HUES6 (cell line): ENCODE measurements around the gene ATP11A.

Experiments
- H3K27ac ChIP-seq: 2 replicates; pipeline ENCODE4 v1.7.0; 2013; ENCODE audit warnings: low read depth, mild to moderate bottlenecking, low read length, inconsistent platforms
- H3K27me3 ChIP-seq: 2 replicates; pipeline ENCODE4 v1.6.1; 2013; ENCODE audit warnings: low read length; ENCODE audit not compliant: control insufficient read depth, insufficient read depth
- H3K36me3 ChIP-seq: 2 replicates; pipeline ENCODE4 v1.6.1; 2013; ENCODE audit warnings: low read length; ENCODE audit not compliant: control insufficient read depth, insufficient read depth
- H3K4me1 ChIP-seq: 2 replicates; pipeline ENCODE4 v1.6.1; 2013; ENCODE audit warnings: low read length; ENCODE audit not compliant: control insufficient read depth, insufficient read depth
- H3K4me3 ChIP-seq: 2 replicates; pipeline ENCODE4 v1.5.1; 2013; ENCODE audit warnings: low read depth, low read length
- H3K9ac ChIP-seq: one replicate; pipeline ENCODE4 v1.6.1; 2013; ENCODE audit warnings: mild to moderate bottlenecking, low read length
- H3K9me3 ChIP-seq: 2 replicates; pipeline ENCODE4 v1.6.1; 2013; ENCODE audit warnings: low read depth, low read length; ENCODE audit not compliant: control insufficient read depth, insufficient read depth

Gene ATP11A

DNA sequence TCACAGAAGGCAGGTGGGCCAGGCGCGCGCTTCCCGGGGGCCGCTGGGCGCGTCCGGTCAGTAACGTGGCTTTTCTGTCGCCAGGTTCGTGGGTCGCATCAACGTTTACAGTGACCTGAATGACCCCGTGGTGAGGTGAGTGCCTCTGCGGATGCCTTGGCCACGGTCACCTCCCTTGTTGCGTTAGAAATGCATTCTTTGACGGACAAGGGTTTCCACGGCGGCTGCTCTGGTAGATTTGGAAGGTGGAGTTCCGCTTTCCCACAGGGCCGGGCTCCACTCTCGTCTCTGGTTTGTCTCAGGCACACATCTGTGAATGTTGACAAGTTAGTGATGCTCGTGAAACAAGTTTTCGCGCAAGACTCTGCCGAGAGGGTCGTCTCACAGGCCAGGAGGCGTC is 130.0 kb downstream of the ATP11A start:
- H3K36me3 ChIP-seq, result peaks cover 89% of the 10 kb centered on the region
- no peaks in the 10 kb centered on the region for H3K27me3 ChIP-seq
- H3K27ac ChIP-seq, result no peak overlapping the region
- H3K9me3 ChIP-seq, result peaks cover 21% of the 10 kb centered on the region
- no peaks in the 10 kb centered on the region for H3K4me1 ChIP-seq
- H3K9ac ChIP-seq, result no peak overlapping the region
- no peak overlapping the region for H3K4me3 ChIP-seq

DNA sequence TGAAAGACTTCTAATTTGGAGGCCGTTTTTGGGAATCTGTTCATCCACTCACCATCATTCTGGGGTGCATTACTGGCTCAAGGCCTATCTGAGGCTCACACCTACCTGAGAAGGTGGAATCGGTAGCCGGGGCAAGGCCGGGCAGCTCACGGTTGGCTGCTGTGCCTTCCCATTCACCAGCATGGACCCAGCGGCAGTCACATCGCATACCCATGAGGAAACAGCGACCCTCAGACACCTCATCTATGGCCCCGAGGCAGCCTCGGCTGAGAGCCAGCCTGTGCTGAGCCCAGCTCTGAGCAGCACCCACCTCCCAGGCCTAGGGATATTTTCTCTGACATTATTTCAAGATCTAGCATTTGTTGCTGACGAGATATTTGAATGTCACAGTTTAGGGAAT is 130.5 kb downstream of the ATP11A start:
- Histone ChIP-seq H3K9ac (no peak overlapping the region), H3K27ac (no peak overlapping the region), H3K36me3 (peaks cover 89% of the 10 kb centered on the region), H3K9me3 (peaks cover 21% of the 10 kb centered on the region), H3K4me1 (no peaks in the 10 kb centered on the region), H3K4me3 (no peak overlapping the region), H3K27me3 (no peaks in the 10 kb centered on the region)

DNA sequence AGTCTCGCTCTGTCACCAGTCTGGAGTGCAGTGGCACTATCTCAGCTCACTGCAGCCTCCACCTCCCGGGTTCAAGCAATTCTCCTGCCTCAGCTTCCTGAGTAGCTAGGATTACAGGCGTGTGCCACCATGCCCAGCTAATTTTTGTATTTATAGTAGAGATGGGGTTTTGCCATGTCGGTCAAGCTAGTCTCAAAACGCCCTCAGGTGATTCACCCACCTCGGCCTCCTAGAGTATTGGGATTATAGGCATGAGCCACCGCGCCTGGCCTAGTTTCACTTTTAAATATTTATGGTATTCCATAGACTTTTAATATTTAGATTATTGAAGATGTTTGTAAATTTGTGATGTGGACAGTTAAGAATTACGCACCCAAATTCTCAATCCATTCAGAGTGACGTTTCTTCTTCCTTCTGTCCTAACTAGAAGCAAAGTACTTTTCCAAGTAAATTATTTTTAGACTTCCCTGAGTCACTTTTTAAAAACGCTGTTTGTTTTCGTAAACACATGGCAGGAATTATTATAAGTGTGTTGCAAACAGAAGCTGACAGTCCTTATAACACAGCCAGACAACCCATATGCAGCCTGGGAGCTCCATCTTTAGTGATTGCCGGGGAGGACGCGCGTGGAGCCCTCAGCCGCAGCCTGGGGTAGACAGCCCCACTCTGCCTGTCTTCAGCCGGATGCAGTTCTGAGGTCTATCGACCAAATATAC is 131.7 kb downstream of the ATP11A start:
- H3K27me3 ChIP-seq, result no peaks in the 10 kb centered on the region
- H3K27ac ChIP-seq, result no peak overlapping the region
- H3K9ac ChIP-seq, result no peak overlapping the region
- H3K4me1 ChIP-seq, result no peaks in the 10 kb centered on the region
- no peak overlapping the region for H3K4me3 ChIP-seq
- H3K9me3 ChIP-seq, result peaks cover 19% of the 10 kb centered on the region
- peaks cover 88% of the 10 kb centered on the region for H3K36me3 ChIP-seq

DNA sequence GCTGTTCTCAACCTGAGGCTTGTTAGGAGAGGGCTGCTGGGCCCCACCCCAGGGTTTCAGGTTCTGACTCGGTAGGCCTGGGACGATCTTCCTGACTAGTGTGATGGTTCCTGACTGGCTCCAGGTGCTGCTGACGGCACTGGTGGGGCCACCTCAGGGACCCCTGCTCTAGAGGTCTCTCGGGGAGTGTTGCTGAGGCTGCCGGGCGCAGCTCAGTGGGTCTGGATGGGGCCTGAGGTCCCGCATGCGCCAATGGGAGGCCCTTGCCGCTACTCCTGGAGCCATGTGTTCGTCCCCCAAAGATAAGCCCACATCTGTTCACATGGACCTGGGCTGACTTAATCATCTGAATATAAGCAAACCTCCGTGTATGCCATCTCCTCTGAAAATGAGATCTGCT is 133.0 kb downstream of the ATP11A start:
- Histone ChIP-seq H3K9ac (no peak overlapping the region), H3K4me3 (no peak overlapping the region), H3K27ac (no peak overlapping the region), H3K4me1 (no peaks in the 10 kb centered on the region), H3K9me3 (peaks cover 9% of the 10 kb centered on the region), H3K27me3 (no peaks in the 10 kb centered on the region), H3K36me3 (peaks cover 88% of the 10 kb centered on the region)

DNA sequence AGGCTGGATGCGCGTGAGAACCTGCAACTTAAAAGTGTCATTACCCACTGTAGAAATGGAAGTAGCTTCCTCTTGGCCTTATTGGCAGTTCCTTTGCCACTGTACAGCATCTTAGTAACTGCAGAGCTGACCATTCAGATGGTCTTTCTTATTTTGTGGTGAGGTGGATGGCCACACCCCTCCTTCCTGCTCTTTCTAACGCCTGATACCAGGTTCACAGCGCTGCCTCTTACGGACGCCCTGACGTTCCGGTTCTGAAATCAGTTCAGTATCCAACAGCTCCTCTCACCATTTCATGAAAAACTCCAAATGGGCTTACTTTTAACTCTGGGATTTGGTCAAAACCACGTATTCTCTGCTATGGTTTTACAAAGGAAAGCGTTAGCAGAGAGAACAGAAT is 134.6 kb downstream of the ATP11A start:
- no peaks in the 10 kb centered on the region for H3K4me1 ChIP-seq
- H3K9ac ChIP-seq, result no peak overlapping the region
- H3K27me3 ChIP-seq, result no peaks in the 10 kb centered on the region
- no peak overlapping the region for H3K4me3 ChIP-seq
- peaks cover 84% of the 10 kb centered on the region for H3K36me3 ChIP-seq
- no peak overlapping the region for H3K27ac ChIP-seq
- no peaks in the 10 kb centered on the region for H3K9me3 ChIP-seq

DNA sequence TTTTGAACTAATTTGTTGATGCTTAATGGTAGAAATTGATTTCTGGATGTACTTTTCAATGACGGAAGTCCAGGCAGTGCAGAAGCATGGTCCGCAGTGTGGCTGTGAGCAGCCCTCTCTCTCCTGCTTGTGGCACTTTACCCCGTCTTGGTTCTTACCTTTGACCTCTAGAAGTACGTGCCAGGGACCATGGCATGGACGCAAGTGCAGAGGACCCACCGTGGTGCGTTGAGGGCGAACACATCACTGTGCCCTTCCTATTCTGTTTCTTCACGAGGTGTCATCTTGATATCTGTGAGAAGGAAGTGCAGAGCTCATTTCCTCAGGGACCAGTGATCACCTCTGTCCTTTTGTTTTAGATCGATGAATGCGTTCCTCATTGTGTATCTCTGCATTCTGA is 135.2 kb downstream of the ATP11A start:
- H3K4me1 ChIP-seq, result no peaks in the 10 kb centered on the region
- H3K36me3 ChIP-seq, result peaks cover 80% of the 10 kb centered on the region
- H3K4me3 ChIP-seq, result no peak overlapping the region

DNA sequence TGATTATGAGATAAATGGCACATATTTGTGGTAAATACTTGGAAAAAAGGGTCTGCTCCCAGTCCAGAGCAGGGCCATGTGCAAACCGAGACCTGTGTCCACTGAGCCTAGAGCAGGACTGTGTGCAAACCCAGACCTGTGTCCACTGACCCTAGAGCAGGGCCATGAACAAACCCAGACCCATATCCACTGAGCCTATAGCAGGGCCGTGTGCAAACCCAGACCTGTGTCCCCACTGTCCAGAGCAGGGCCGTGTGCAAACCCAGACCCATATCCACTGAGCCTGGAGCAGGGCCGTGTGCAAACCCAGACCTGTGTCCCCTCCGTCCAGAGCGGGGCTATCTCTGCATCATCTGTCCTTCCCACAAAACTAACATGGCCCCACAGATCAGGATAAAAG is 136.0 kb downstream of the ATP11A start:
- H3K9me3 ChIP-seq, result no peaks in the 10 kb centered on the region
- H3K9ac ChIP-seq, result no peak overlapping the region
- H3K27ac ChIP-seq, result no peak overlapping the region
- H3K4me1 ChIP-seq, result no peaks in the 10 kb centered on the region
- H3K4me3 ChIP-seq, result no peak overlapping the region
- peaks cover 75% of the 10 kb centered on the region for H3K36me3 ChIP-seq
- no peaks in the 10 kb centered on the region for H3K27me3 ChIP-seq

More for the DNA sequence above, 135.2 kb downstream of the ATP11A start:
- Histone ChIP-seq H3K27ac (no peak overlapping the region), H3K9ac (no peak overlapping the region), H3K9me3 (no peaks in the 10 kb centered on the region), H3K27me3 (no peaks in the 10 kb centered on the region)

DNA sequence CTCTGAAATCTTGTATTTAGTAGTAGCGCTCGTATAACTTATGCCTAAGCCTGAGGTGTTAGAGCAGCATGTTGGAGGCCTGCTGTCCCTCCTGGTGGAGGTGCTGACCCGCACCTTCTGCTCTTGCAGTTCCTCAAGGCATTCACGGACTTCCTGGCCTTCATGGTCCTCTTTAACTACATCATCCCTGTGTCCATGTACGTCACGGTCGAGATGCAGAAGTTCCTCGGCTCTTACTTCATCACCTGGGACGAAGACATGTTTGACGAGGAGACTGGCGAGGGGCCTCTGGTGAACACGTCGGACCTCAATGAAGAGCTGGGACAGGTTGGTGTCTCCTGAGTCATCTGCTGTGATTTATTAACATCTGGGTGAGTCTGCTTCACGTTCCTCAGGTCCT is 136.7 kb downstream of the ATP11A start:
- Histone ChIP-seq H3K4me3 (no peak overlapping the region), H3K9ac (no peak overlapping the region), H3K27me3 (no peaks in the 10 kb centered on the region), H3K27ac (no peak overlapping the region), H3K4me1 (no peaks in the 10 kb centered on the region), H3K36me3 (peaks cover 79% of the 10 kb centered on the region), H3K9me3 (no peaks in the 10 kb centered on the region)

DNA sequence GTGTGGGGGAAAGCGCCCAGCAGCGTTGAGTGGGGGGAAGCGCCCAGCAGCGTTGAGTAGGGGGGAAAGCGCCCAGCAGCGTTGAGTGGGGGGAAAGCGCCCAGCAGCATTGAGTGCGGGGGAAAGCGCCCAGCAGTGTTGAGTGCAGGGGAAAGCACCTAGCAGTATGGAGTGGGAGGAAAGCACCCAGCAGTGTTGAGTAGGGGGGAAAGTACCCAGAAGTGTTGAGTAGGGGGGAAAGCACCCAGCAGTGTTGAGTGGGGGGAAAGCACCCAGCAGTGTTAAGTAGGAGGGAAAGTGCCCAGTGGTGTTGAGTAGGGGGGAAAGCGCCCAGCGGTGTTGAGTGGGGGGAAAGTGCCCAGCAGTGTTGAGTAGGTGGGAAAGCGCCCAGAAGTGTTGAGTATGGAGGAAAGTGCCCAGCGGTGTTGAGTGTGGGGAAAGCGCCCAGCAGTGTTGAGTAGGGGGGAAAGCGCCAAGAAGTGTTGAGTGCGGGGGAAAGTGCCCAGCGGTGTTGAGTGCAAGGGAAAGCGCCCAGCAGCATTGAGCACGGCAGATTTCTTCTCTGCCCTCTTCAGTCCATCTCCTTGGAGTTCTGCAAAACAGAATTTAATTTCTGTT is 138.4 kb downstream of the ATP11A start:
- no peak overlapping the region for H3K9ac ChIP-seq
- H3K9me3 ChIP-seq, result no peaks in the 10 kb centered on the region
- H3K4me3 ChIP-seq, result no peak overlapping the region
- H3K27me3 ChIP-seq, result no peaks in the 10 kb centered on the region
- peaks cover 85% of the 10 kb centered on the region for H3K36me3 ChIP-seq
- H3K4me1 ChIP-seq, result no peaks in the 10 kb centered on the region
- no peak overlapping the region for H3K27ac ChIP-seq

DNA sequence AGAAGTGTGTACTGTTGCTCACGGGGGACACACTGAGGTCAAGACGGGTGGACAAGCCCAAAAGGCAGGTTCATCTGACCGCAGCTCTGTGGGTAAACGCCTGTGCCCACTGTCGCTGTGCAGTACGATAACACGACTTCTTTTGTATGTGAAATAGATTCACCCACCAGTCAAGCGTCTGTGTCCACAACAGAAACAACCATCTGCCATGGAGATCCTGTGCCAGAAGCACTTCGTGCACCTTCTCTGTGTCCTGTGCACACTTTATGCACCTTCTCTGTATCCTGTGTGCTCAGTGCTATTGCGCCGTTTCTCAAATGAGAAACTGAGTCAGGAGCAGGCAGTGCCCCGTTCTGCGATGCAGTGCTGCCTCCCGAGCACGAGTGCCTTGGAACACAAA is 138.9 kb downstream of the ATP11A start:
- H3K9ac ChIP-seq, result no peak overlapping the region
- H3K36me3 ChIP-seq, result peaks cover 87% of the 10 kb centered on the region
- no peak overlapping the region for H3K4me3 ChIP-seq
- H3K4me1 ChIP-seq, result no peaks in the 10 kb centered on the region
- H3K27me3 ChIP-seq, result no peaks in the 10 kb centered on the region
- no peak overlapping the region for H3K27ac ChIP-seq
- H3K9me3 ChIP-seq, result no peaks in the 10 kb centered on the region

DNA sequence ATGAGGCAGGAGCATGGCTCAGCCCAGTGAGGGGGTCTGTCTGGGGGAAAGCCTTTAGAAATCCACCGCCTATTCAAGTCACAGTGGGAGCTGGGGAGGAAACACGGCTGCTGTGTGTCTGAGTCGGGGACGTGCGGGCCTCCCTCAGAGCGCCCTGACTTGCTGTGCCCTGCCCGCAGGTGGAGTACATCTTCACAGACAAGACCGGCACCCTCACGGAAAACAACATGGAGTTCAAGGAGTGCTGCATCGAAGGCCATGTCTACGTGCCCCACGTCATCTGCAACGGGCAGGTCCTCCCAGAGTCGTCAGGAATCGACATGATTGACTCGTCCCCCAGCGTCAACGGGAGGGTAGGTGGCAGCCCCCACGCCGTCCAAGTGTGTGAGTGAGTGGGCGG is 141.4 kb downstream of the ATP11A start:
- Histone ChIP-seq H3K27ac (no peak overlapping the region), H3K9me3 (no peaks in the 10 kb centered on the region), H3K9ac (no peak overlapping the region), H3K4me1 (no peaks in the 10 kb centered on the region), H3K36me3 (peaks cover 86% of the 10 kb centered on the region), H3K4me3 (no peak overlapping the region), H3K27me3 (no peaks in the 10 kb centered on the region)
